LNCaP clone FGC (cell line): ENCODE measurements around the gene PABPC1L.
A peak's percentile ranks its signal among the peaks of the same experiment; 100 is the strongest.

Source experiments
- DNase-seq: peaks from one replicate; pipeline ENCODE4 v3.0.0-alpha.2; 2011; ENCODE audit warnings: low read depth
- H3K4me3 ChIP-seq: 2 replicates; pipeline ENCODE4 v1.5.1; 2011; ENCODE audit warnings: mild to moderate bottlenecking, low read depth, low read length, control low read depth
- CTCF ChIP-seq: IDR thresholded peaks from 2 replicates; pipeline ENCODE4 v1.5.1; 2012; ENCODE audit warnings: mild to moderate bottlenecking; ENCODE audit not compliant: control insufficient read depth, insufficient read depth; ENCODE audit errors: extremely low read depth

PABPC1L gene

GRCh38 chr20:44942264-44942973, 32.6 kb downstream of the PABPC1L start:
- TF ChIP-seq CTCF: 0 out of 2 replicates have a peak, but pooled peaks have one; percentile 3
- DNase-seq: no peak
- H3K4me3 ChIP-seq: no peak overlapping the region

GRCh38 chr20:44943828-44944227, 34.0 kb downstream of the PABPC1L start:
- no peak for TF ChIP-seq CTCF
- H3K4me3 ChIP-seq: no peak overlapping the region
- DNase-seq: no peak

- DNase-seq: no peak
- H3K4me3 ChIP-seq: no peak overlapping the region
- no peak for TF ChIP-seq CTCF
Observed at GRCh38 chr20:44945261-44945660, 35.4 kb downstream of the PABPC1L start.

- no peak for DNase-seq
- no peak for TF ChIP-seq CTCF
- H3K4me3 ChIP-seq: no peak overlapping the region
Observed at GRCh38 chr20:44946271-44946852, 36.5 kb downstream of the PABPC1L start.

- TF ChIP-seq CTCF: no peak
- H3K4me3 ChIP-seq: no peak overlapping the region
- DNase-seq: no peak
Observed at GRCh38 chr20:44948107-44948506, 38.2 kb downstream of the PABPC1L start.

- no peak overlapping the region for H3K4me3 ChIP-seq
- DNase-seq: no peak
- TF ChIP-seq CTCF: no peak
Observed at GRCh38 chr20:44948513-44948912, 38.7 kb downstream of the PABPC1L start.

- no peak overlapping the region for H3K4me3 ChIP-seq
- no peak for DNase-seq
- no peak for TF ChIP-seq CTCF
Observed at GRCh38 chr20:44950368-44950767, 40.5 kb downstream of the PABPC1L start.
